ENCODE data around the gene AKAP10.
"Not testable (repeated sequence)": the region's sequence is repeated elsewhere in the genome, so short reads cannot be mapped to it uniquely, and the experiment has no call there.

DNA sequence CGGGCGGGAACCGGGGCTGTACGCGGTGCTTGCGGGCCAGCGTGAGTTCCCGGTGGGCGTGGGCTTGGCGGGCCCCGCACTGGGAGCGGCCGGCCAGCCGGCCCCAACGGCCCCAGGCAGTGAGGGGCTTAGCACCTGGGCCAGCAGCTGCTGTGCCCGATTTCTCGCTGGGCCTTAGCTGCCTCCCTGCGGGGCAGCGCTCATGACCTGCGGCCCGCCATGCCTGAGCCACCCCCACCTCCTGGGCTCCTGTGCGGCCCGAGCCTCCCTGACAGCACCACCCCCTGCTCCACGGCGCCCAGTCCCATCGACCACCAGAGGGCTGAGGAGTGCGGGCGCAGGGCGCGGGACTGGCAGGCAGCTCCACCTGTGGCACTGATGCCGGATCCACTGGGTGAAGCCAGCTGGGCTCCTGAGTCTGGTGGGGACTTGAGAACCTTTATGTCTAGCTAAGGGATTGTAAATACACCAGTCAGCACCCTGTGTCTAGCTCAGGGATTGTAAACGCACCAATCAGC is 38.9 kb upstream of the AKAP10 start:
- not testable (repeated sequence) for TF ChIP-seq CTCF (IDR thresholded peaks at IDR 0.05; ENCODE audit: low read depth, low read length); EZH2phosphoT487 (IDR thresholded peaks at IDR 0.05; ENCODE audit: low read depth)
